Fibroblast of mammary gland (primary cell): ENCODE measurements around the gene GPRIN1.

ENCODE experiments used
- DNase-seq: peaks from one replicate; pipeline ENCODE4 v3.0.0-alpha.2; 2010; ENCODE audit warnings: low read depth
- H3K4me3 ChIP-seq: 2 replicates; pipeline ENCODE4 v1.5.1; 2011; ENCODE audit warnings: low read depth, mild to moderate bottlenecking, low read length, moderate library complexity; ENCODE audit not compliant: control insufficient read depth
- CTCF ChIP-seq: conservative IDR thresholded peaks from 2 replicates; pipeline ENCODE4 v1.5.1; 2011; ENCODE audit warnings: low read depth, low read length, inconsistent platforms; ENCODE audit not compliant: control insufficient read depth, insufficient read depth

GPRIN1 gene

DNA sequence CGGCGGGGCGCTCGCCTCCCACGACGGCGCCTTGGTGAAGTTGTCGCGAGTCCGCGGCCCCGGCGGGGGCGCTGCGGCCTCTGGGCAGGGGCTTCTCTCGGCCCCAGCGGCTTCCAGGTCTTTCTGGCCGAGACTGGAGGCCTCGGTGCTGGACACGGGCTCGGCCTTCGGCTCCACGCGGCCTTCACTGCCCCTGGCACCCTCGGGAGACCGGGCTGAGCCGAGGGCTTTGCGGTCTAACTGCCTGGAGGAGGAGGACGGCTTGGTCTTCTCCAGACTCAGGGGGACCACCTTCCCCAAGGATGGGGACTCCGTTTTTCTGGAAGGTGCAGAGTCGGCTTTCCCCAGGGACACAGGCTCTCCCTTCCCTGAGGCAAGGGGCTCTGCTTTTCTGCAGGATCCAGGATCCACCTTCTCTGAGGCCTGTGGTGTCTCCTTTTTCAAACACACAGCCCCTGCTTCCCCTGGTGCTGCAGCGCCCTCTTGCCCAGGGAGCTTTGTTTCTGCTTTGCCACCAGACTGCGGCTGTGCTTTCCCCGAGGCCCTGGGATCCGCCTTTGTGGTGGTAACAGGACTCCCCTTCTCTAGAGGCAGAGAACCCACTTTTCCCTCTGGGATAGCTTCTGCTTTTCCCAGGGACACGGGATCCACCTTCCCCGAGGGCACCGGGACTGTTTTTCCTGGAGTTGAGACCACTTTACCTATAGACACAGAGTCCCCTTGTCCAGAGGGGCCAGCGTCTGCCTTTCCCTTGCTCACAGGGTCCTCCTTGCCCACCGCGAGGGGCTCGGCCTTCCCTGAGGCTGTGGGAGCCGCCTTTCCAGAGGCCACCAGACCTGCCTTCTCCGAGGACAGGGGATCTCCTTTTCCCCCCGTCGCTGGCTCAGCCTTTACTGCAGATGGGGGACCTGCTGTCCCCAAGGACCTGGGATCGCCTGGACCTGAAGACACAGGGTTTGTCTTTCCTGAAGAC, 12.3 kb downstream of the GPRIN1 start:
- no peak overlapping the region for H3K4me3 ChIP-seq
- DNase-seq = no peak
- no peak for TF ChIP-seq CTCF

DNA sequence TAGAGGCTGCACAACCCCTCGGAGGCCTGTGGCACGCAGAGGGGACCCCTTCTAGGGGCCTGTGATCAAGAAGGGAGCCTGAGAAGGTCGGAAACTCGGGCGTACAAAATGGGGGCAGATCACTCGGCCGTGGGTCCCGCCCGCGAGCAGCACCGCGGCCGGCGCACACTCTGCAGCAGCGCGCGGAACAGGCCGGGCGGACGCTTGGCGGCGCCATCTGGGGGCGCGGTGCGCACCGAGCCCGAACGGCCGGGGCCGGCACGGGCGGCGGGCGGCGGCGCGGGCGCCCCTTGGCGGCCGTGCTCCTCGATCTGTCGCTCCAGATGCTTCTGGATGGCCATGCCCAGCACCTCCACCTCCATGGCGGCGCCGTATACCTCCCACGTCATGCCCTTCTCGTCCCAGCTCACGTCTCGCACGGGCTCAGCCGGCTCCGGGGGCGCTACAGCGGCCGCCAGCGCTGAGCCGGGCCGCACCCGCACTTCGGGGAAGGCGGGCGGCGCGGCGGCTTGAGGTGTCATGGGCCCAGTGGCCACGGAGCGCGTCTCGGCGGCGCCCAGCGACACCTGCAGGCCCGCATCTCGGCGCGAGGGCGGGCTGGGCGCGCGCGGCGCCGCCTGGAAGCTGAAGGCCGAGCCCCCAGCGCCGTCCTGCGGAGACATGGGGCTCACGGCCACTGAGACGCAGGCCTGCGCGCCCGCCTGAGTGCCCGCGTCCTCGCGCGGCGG, 13.1 kb downstream of the GPRIN1 start:
- no peak for TF ChIP-seq CTCF
- no peak overlapping the region for H3K4me3 ChIP-seq
- peak; percentile 28 for DNase-seq

DNA sequence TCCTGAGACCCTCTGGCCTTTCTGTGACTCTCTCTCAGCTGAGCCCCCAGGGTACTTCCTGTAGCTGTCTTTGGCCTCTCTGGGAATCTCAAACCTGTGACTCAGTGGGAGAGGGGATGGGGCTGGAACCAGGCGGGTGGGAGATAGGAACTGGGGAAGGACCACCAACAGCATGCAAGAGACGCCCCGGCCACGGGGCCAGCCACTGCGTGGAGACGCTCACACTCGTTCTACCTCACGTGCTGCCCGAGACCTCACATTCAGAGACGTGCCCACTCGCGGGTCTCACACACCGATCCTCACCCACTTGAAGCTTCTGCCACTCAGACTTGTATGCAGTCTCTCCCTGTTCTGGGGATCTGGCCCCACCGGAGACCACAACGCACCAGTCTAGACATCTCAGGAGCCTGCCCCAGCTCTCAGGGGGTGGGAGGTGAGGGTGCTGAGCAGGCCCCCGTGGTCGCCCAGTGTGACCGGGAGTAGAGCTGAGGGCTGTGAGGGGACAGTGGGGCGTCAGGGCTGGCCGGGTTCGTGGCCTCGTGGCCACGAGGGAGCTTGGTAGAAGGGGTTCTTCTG, 13.8 kb downstream of the GPRIN1 start:
- DNase-seq = no peak
- no peak overlapping the region for H3K4me3 ChIP-seq
- no peak for TF ChIP-seq CTCF

- H3K4me3 ChIP-seq = no peak overlapping the region
- DNase-seq = no peak
- no peak for TF ChIP-seq CTCF
Observed at GRCh38 chr5:176595386-176595943, 14.5 kb downstream of the GPRIN1 start.

- no peak for DNase-seq
- TF ChIP-seq CTCF = no peak
- H3K4me3 ChIP-seq = no peak overlapping the region
Observed at GRCh38 chr5:176594554-176594953, 15.4 kb downstream of the GPRIN1 start.

GRCh38 chr5:176593273-176593869, 16.6 kb downstream of the GPRIN1 start:
- DNase-seq = no peak
- no peak overlapping the region for H3K4me3 ChIP-seq
- TF ChIP-seq CTCF = no peak
